Hepatocyte (in vitro differentiated cells): Measurements from ENCODE around the gene CDC5L. TPM values are rescaled to one million over a fixed set of nuclear protein-coding genes. Genes with fewer than 3 reads are reported as not detected.

Experiments
- DNase-seq: peaks from one replicate; pipeline ENCODE4 v3.0.0-alpha.2; 2016; ENCODE audit warnings: low spot score
- H2AFZ ChIP-seq: fragments of 200-600 bp; sonication (generic); 2 replicates; pipeline ENCODE4 v1.6.0; 2016; ENCODE audit warnings: antibody characterized with exemption, mild to moderate bottlenecking
- H3K27ac ChIP-seq: fragments of 200-600 bp; sonication (generic); 2 replicates; pipeline ENCODE4 v1.5.1; 2016; ENCODE audit warnings: mild to moderate bottlenecking
- H3K27me3 ChIP-seq: fragments of 200-600 bp; sonication (generic); 2 replicates; pipeline ENCODE4 v1.6.1; 2016
- H3K36me3 ChIP-seq: fragments of 200-600 bp; sonication (generic); replicated peaks from 2 replicates; pipeline ENCODE4 v1.5.1; 2016; ENCODE audit warnings: low read depth; ENCODE audit not compliant: insufficient read depth
- H3K4me1 ChIP-seq: fragments of 200-600 bp; sonication (generic); 2 replicates; pipeline ENCODE4 v1.5.1; 2016; ENCODE audit warnings: mild to moderate bottlenecking, moderate library complexity; ENCODE audit not compliant: insufficient read depth
- H3K4me2 ChIP-seq: fragments of 200-600 bp; sonication (generic); 2 replicates; pipeline ENCODE4 v1.6.0; 2016
- H3K4me3 ChIP-seq: fragments of 200-600 bp; sonication (generic); 2 replicates; pipeline ENCODE4 v1.5.1; 2016; ENCODE audit warnings: mild to moderate bottlenecking
- H3K79me2 ChIP-seq: fragments of 200-600 bp; sonication (generic); 2 replicates; pipeline ENCODE4 v1.6.0; 2017; ENCODE audit warnings: mild to moderate bottlenecking
- H3K9me2 ChIP-seq: fragments of 200-600 bp; sonication (generic); replicated peaks from 2 replicates; pipeline ENCODE4 v1.6.0; 2017; ENCODE audit warnings: mild to moderate bottlenecking; ENCODE audit not compliant: insufficient read depth
- H3K9me3 ChIP-seq: fragments of 200-600 bp; sonication (generic); 2 replicates; pipeline ENCODE4 v1.5.1; 2016; ENCODE audit warnings: low read depth, mild to moderate bottlenecking
- H4K20me1 ChIP-seq: fragments of 200-600 bp; sonication (generic); 2 replicates; pipeline ENCODE4 v1.6.0; 2016; ENCODE audit warnings: mild to moderate bottlenecking; ENCODE audit not compliant: insufficient read depth, poor library complexity, severe bottlenecking
- CTCF ChIP-seq: fragments of 200-600 bp; sonication (generic); IDR thresholded peaks from 2 replicates; pipeline ENCODE4 v1.5.1; 2016; ENCODE audit warnings: antibody characterized with exemption, mild to moderate bottlenecking; ENCODE audit not compliant: poor library complexity
- EZH2 ChIP-seq: fragments of 200-600 bp; sonication (generic); IDR thresholded peaks from 2 replicates; pipeline ENCODE4 v1.6.1; 2016; ENCODE audit warnings: antibody characterized with exemption, mild to moderate bottlenecking, borderline replicate concordance
- EZH2phosphoT487 ChIP-seq: fragments of 200-600 bp; sonication (generic); IDR thresholded peaks from one replicate; pipeline ENCODE4 v1.6.1; 2018; ENCODE audit warnings: antibody characterized with exemption, mild to moderate bottlenecking, low read depth, moderate library complexity; ENCODE audit not compliant: unreplicated experiment, severe bottlenecking
- WGBS: methylation state at CpG from one replicate; pipeline ENCODE4 v1.1.6; 2016; ENCODE audit warnings: low lambda C conversion rate; ENCODE audit errors: missing lambda C conversion rate; 5-methylcytosine and 5-hydroxymethylcytosine counted together
- polyA plus RNA-seq: library from polyadenylated mRNA; unstranded; fragments of >200 nt; fragmentation: Nextera tagmentation; extraction: Ambion mirVana; gene quantifications from 2 replicates; pipeline ENCODE4 v1.2.1, GENCODE V29; 2016
- total RNA-seq: library from RNA; depleted of rRNA; stranded (reverse); fragments of >200 nt; gene quantifications from 2 replicates; pipeline ENCODE4 v1.2.3, GENCODE V29; 2014

CDC5L gene
- total and polyA plus RNA-seq, 2 experiments from 2014 or later = 10.0 to 23.1 TPM

DNA sequence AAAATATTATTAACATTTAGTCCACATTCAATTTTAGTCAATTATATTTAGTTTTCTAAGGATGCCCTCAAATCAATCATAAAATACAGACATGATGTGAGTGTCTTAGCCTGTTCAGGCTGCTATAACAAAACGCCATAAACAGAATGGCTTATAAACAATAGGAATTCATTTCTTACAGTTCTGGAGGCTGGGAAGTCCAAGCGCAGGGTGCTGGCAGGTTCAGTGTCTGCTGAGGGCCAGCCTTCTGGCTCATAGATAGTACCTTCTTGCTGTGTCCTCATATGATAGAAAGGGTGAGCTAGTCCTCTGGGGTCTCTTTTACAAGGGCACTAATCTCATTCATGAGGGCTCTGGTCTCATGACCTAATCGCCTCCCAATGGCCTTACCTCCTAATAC lies 10.0 kb upstream of the CDC5L start:
- no peaks in the 10 kb centered on the region for H3K9me3 ChIP-seq
- H3K4me1 ChIP-seq = no peaks in the 10 kb centered on the region
- TF ChIP-seq CTCF (no peak), EZH2phosphoT487 (no peak), EZH2 (no peak)
- no peaks in the 10 kb centered on the region for H3K27me3 ChIP-seq
- no peak overlapping the region for H3K4me3 ChIP-seq
- no peak overlapping the region for H3K4me2 ChIP-seq
- H3K36me3 ChIP-seq = no peaks in the 10 kb centered on the region
- no peak overlapping the region for H2AFZ ChIP-seq
- no peaks in the 10 kb centered on the region for H3K79me2 ChIP-seq
- 83% methylated on average over 3 of the region's 3 CpGs for WGBS
- no peaks in the 10 kb centered on the region for H4K20me1 ChIP-seq
- H3K9me2 ChIP-seq = no peaks in the 10 kb centered on the region
- no peak for DNase-seq
- no peak overlapping the region for H3K27ac ChIP-seq

DNA sequence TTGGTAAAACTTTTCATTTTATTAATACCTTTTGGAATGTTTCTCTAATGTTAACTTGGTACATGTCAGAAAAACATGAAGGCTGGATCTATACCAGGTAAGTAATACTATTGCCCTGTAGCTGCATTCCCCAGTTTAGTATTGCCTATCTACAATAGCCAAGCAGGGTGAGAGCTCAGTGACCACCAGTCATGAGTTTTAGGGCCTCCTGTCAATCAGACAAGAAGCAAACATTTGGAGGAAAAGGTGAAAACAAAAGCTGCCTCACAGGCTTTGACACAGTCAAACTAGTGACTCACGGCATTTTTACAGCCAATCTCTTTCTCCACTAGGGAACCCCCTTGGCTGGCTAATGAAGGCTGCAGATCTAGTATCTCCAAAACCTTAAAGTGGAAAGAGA lies 9.5 kb upstream of the CDC5L start:
- Histone ChIP-seq H3K79me2 (no peaks in the 10 kb centered on the region), H3K4me1 (no peaks in the 10 kb centered on the region), H3K27ac (no peak overlapping the region), H3K27me3 (no peaks in the 10 kb centered on the region), H3K4me2 (no peak overlapping the region), H3K36me3 (no peaks in the 10 kb centered on the region), H3K4me3 (no peak overlapping the region), H2AFZ (no peak overlapping the region), H3K9me3 (no peaks in the 10 kb centered on the region), H4K20me1 (no peaks in the 10 kb centered on the region), H3K9me2 (no peaks in the 10 kb centered on the region)
- no peak for DNase-seq
- no peak for TF ChIP-seq CTCF
- TF ChIP-seq EZH2phosphoT487 = no peak
- TF ChIP-seq EZH2 = no peak
- 59% methylated on average over 1 of the region's 1 CpG for WGBS

GRCh38 chr6:44381739-44382138 lies 5.8 kb upstream of the CDC5L start:
- no peak for DNase-seq

More at GRCh38 chr6:44381739-44382138, 5.8 kb upstream of the CDC5L start:
- no peaks in the 10 kb centered on the region for H3K36me3 ChIP-seq
- TF ChIP-seq CTCF = no peak
- TF ChIP-seq EZH2 = no peak
- TF ChIP-seq EZH2phosphoT487 = no peak
- H3K27ac ChIP-seq = no peak overlapping the region
- H3K4me2 ChIP-seq = no peak overlapping the region
- H3K4me1 ChIP-seq = no peaks in the 10 kb centered on the region
- no peak overlapping the region for H2AFZ ChIP-seq
- no peaks in the 10 kb centered on the region for H3K9me3 ChIP-seq
- H3K79me2 ChIP-seq = no peaks in the 10 kb centered on the region
- H3K4me3 ChIP-seq = no peak overlapping the region
- H3K9me2 ChIP-seq = no peaks in the 10 kb centered on the region
- 88% methylated on average over 2 of the region's 2 CpGs for WGBS
- no peaks in the 10 kb centered on the region for H3K27me3 ChIP-seq
- H4K20me1 ChIP-seq = no peaks in the 10 kb centered on the region
